Lower leg skin (tissue), 4 donors: ENCODE results near the gene CACNB3. TPM values are rescaled to one million over a fixed set of nuclear protein-coding genes. Genes with fewer than 3 reads are reported as not detected.

Experiments used
- DNase-seq, 2 donors: peaks; one replicate each; pipeline ENCODE4 v3.0.0-alpha.2; 2019; ENCODE audit warnings: low spot score in 2 of 2
- H3K4me3 ChIP-seq: fragments of 200-600 bp; sonication (generic); 2 replicates; pipeline ENCODE4 v1.5.1; 2017; ENCODE audit warnings: mild to moderate bottlenecking, low read depth; ENCODE audit not compliant: poor library complexity, severe bottlenecking
- CTCF ChIP-seq, 3 donors: fragments of 450-650 bp; IDR thresholded peaks; one replicate each; pipeline ENCODE4 v1.5.1; 2016; ENCODE audit warnings: antibody characterized with exemption in 3 of 3, mild to moderate bottlenecking in 3 of 3, moderate library complexity in 2 of 3
- POLR2A ChIP-seq, 2 donors: fragments of 450-650 bp; IDR thresholded peaks; one replicate each; pipeline ENCODE4 v1.6.1; 2016 to 2017; ENCODE audit warnings: antibody characterized with exemption in 2 of 2, mild to moderate bottlenecking in 1 of 2, moderate library complexity in 1 of 2
- WGBS, 2 donors: methylation state at CpG; one replicate each; pipeline ENCODE4 v1.1.5; 2018; 5-methylcytosine and 5-hydroxymethylcytosine counted together
- intact Hi-C: fragments of 100-400 bp; cut with DNase I; formaldehyde crosslinking; loops from one replicate; pipeline ENCODE4 v1.15.0; 2023; ENCODE audit warnings: low total_unique reads
- total RNA-seq, 4 donors: library from RNA; depleted of rRNA; stranded (reverse); fragments of >200 nt; gene quantifications; one replicate each; pipeline ENCODE4 v1.1.0, GENCODE V29; 2016

CACNB3 gene
- total RNA-seq, 4 donors from 2014 or later: 8.4 to 15.3 (median 9.5) TPM

DNA sequence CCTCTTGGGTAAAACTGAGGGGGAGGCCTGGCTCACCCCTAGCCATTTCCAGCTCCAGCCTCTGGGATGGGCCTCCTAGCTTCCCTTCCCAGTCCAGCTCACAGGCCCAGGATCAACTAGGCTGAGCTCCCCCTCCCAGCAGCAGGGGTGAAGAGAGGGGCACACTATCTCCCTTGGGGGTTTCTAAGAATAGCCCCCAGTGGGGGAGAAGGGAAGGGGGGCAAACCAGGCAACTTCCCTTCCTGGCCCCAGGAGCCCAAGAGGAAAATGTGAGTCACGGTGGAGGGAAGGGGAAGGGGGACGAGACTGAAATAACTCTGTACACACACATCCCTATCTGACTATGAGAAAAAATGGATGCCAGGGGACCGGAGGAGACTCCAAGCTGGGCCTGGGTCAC lies 38.4 kb upstream of the CACNB3 start:
- DNase-seq: no peak
- WGBS, 2 donors: 60% methylated on average over 3 of the region's 3 CpGs
- intact Hi-C loops: no loop called here
- TF ChIP-seq CTCF (IDR thresholded peaks at IDR 0.05): no peak
- no peak for TF ChIP-seq POLR2A (IDR thresholded peaks at IDR 0.05)
- H3K4me3 ChIP-seq: no peak overlapping the region

DNA sequence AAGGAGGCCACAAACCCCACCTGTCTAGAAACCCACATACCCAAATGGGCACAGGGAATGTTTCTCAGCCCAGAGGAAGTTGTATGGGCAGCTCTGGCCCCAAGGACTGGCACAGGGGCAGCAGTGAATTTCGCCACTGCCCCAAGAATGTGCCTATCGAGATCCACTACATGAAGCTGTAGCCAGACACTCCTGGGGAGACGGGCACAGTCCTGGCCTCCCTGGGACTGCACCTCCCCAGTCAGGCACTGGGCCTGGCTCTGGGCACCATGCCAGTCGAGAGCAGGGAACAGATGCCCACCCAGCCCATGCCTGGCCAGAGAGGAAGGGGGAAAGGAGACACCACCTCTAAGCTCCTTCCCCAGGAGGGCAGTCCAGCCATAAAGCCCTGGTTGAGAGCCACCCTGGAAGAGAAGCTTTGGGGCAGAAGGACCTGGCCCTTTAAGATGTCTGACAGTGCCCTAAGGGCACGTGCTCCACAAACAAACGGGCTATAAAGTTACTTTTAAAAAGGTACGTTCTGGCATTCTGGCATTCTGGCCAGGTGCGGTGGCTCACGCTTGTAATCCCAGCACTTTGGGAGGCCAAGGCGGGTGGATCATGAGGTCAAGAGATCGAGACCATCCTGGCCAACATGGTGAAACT lies 37.8 kb upstream of the CACNB3 start:
- H3K4me3 ChIP-seq: no peak overlapping the region
- 59 to 62% methylated on average over 10 to 11 of the region's 11 CpGs for WGBS, 2 donors
- intact Hi-C loops: no loop called here
- DNase-seq: no peak
- TF ChIP-seq CTCF (IDR thresholded peaks at IDR 0.05): no peak
- TF ChIP-seq POLR2A (IDR thresholded peaks at IDR 0.05): no peak

DNA sequence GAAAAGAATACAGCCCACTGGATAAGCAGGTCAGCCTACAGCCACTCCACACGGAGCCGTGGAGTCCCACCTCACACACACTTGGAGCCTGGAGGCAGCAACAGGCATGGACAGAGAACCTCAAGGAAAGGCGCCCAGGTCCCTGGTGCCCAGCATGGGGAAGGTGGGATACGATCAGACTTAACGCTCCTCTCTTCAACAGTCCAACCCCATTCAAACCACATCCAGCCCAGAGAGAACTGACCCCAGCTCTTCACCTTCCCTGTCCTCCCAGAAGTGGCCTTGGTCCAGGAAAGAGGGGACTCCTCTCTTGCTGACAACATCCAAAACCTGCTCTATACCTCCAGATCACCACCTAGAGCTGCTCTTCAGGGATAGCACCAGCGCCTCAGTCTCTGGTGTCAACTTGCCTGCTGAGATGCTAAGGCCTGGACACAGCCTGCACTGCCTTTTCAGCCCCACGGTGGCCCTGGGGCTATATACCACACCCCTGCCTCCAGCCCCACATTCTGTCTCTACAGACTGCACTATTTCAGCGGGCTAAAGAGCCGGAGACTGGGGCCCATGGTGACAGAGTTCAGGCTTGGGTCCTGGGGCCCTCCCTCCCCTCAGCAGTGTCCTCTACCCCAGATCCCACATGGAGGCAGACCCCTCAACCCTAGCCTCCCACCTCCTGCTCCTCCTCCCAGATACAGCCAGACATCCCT lies 36.4 kb upstream of the CACNB3 start:
- intact Hi-C loops: no loop called here
- H3K4me3 ChIP-seq: no peak overlapping the region
- DNase-seq: no peak
- TF ChIP-seq CTCF (IDR thresholded peaks at IDR 0.05) (no peak), POLR2A (IDR thresholded peaks at IDR 0.05) (no peak)
- WGBS, 2 donors: 59 to 68% methylated on average over 9 of the region's 9 CpGs

- no peak overlapping the region for H3K4me3 ChIP-seq
- WGBS, 2 donors: 89 to 91% methylated on average over 55 to 63 of the region's 63 CpGs
- TF ChIP-seq POLR2A (IDR thresholded peaks at IDR 0.05) (no peak), CTCF (IDR thresholded peaks at IDR 0.05) (no peak)
- intact Hi-C loops: no loop called here
- DNase-seq: no peak
These were observed 35.6 kb upstream of the CACNB3 start for GRCh38 chr12:48782457-48783395.

DNA sequence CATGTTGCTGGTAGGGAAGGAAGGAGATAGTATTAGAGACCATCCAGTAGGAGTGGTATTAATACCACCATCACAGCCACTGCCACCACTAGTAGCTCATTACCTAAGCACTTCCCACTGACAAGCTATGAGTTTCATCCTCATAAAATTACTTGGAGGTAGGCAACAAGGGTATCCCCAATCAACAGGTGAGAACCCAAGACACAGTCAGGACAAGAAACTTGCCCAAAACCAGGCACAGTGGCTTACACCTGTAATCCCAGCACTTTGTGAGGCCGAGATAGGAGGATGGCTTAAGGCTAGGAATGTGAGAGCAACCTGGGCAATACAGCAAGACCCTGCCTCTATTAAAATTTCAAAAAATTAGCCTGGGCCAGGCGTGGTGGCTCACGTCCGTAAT lies 34.9 kb upstream of the CACNB3 start:
- H3K4me3 ChIP-seq: no peak overlapping the region
- TF ChIP-seq POLR2A (IDR thresholded peaks at IDR 0.05) (no peak), CTCF (IDR thresholded peaks at IDR 0.05) (no peak)
- no peak for DNase-seq
- WGBS, 2 donors: 93 to 94% methylated on average over 4 of the region's 4 CpGs
- intact Hi-C loops: no loop called here
